Astrocyte of the spinal cord (primary cell): Measurements from ENCODE around the gene USP27X.

ENCODE experiments used
- DNase-seq: peaks from one replicate; pipeline ENCODE4 v3.0.0; 2011; ENCODE audit warnings: low read depth, low spot score
- H3K4me3 ChIP-seq: 2 replicates; pipeline ENCODE4 v1.5.1; 2011; ENCODE audit warnings: low read depth, mild to moderate bottlenecking, low read length, moderate library complexity
- in situ Hi-C: cut with HindIII; loops from 2 replicates; pipeline ENCODE4 v1.10.0; 2017; ENCODE audit warnings: low sequenced_read_pairs
- TF ChIP-seq, protein P1 (sequence below): IDR thresholded peaks from 2 replicates; pipeline ENCODE4 v1.5.1; 2012; ENCODE audit warnings: low read depth, mild to moderate bottlenecking, low read length, inconsistent platforms

USP27X gene

GRCh38 chrX:49860867-49861535 lies 18.3 kb upstream of the USP27X start:
- DNase-seq = no peak
- in situ Hi-C loops = no loop called here
- TF ChIP-seq, protein P1, sequence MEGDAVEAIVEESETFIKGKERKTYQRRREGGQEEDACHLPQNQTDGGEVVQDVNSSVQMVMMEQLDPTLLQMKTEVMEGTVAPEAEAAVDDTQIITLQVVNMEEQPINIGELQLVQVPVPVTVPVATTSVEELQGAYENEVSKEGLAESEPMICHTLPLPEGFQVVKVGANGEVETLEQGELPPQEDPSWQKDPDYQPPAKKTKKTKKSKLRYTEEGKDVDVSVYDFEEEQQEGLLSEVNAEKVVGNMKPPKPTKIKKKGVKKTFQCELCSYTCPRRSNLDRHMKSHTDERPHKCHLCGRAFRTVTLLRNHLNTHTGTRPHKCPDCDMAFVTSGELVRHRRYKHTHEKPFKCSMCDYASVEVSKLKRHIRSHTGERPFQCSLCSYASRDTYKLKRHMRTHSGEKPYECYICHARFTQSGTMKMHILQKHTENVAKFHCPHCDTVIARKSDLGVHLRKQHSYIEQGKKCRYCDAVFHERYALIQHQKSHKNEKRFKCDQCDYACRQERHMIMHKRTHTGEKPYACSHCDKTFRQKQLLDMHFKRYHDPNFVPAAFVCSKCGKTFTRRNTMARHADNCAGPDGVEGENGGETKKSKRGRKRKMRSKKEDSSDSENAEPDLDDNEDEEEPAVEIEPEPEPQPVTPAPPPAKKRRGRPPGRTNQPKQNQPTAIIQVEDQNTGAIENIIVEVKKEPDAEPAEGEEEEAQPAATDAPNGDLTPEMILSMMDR = no peak
- H3K4me3 ChIP-seq = no peak overlapping the region

GRCh38 chrX:49862093-49862492 lies 17.2 kb upstream of the USP27X start:
- TF ChIP-seq, protein P1 = no peak
- no peak for DNase-seq
- H3K4me3 ChIP-seq = no peak overlapping the region
- in situ Hi-C loops = no loop called here

- DNase-seq = no peak
- TF ChIP-seq, protein P1 = no peak
- in situ Hi-C loops = no loop called here
- no peak overlapping the region for H3K4me3 ChIP-seq
Observed at GRCh38 chrX:49868739-49869138, 10.5 kb upstream of the USP27X start.

DNA sequence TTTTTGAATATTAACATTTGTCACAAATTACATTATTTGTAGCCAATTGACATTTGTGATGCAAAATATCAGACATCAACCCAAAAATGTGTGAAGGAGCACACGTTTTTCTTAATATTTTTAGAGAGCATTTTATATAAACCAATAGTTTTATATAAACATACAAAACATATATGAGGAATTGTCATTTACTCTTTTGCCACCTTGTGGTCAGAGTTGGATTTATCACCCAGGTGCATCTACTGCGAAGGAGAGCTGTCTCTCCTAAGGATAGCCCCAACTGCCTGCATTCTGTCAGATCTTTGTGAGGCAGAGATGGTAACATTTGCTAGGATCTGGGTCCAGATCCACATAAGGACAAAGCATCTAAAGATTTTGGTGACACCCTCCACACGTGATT lies 2.5 kb upstream of the USP27X start:
- DNase-seq = peak; percentile 8
- in situ Hi-C loops = no loop called here
- TF ChIP-seq, protein P1 = peak; percentile 49
- H3K4me3 ChIP-seq = no peak overlapping the region

GRCh38 chrX:49877397-49878101 lies 1.7 kb upstream of the USP27X start:
- TF ChIP-seq, protein P1 = no peak
- no peak overlapping the region for H3K4me3 ChIP-seq
- in situ Hi-C loops = no loop called here
- DNase-seq = no peak

DNA sequence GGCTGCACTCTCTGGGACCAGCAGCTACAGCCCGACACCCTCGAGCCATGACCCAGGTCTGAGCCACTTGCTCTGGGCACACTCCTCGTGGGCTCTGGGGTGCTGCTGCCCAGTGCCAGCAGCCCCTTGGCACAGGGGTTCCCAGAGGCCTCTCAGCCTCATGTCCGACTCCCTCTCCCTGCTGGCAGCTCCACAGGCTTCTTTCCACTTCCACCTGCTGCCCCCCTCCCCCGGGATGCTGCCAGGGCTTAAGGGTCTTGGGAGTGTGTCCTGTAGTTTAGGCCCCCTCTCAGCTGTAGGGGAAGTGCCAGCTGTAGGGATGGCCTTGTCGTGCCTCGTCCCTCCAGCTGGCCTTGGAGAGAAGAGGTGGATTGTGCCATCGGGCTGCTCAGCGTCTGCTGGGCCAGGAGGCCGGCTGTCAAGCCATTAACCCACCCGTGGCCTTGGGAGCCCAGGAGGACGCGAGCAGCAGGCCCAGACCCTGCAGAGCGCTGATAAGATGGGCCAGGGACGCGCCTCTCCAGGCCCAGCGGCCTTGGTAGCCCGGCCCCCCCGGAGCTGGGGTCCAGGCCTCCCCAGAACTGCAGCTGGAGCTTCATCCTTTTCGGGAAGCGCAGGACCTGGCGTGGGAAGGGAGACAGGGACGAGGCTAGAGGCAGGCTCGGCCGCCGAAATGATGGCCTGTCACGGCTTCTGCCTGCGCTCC lies 1.0 kb upstream of the USP27X start:
- H3K4me3 ChIP-seq = peak overlapping the region; percentile 51
- DNase-seq = no peak
- TF ChIP-seq, protein P1 = no peak
- in situ Hi-C loops = no loop called here
